GOT3 (cell line): Measurements from ENCODE around the gene TBX10.
"Not testable (repeated sequence)": the region's sequence is repeated elsewhere in the genome, so short reads cannot be mapped to it uniquely, and the experiment has no call there.

ENCODE experiments used
- DNase-seq: peaks from one replicate; lab custom pipeline; 2025; ENCODE audit warnings: mixed read lengths; lab: John Stamatoyannopoulos, UW

TBX10 gene

GRCh38 chr11:67639438-67639859, at the start of gene TBX10:
Gene TBX10 (minus strand): TSS chr11:67639763. CDS start chr11:67639472, 291 bp downstream.
- DNase-seq: no peak

GRCh38 chr11:67689178-67689577, 49.6 kb upstream of the TBX10 start:
- DNase-seq: no peak

- DNase-seq: no peak
These were observed 48.4 kb upstream of the TBX10 start for GRCh38 chr11:67687986-67688385.

GRCh38 chr11:67685641-67686332, 46.2 kb upstream of the TBX10 start:
- DNase-seq: not testable (repeated sequence)

- not testable (repeated sequence) for DNase-seq
These were observed 42.8 kb upstream of the TBX10 start for GRCh38 chr11:67682126-67683034.

- DNase-seq: no peak
These were observed 41.3 kb upstream of the TBX10 start for GRCh38 chr11:67680696-67681470.

- no peak for DNase-seq
These were observed 35.6 kb upstream of the TBX10 start for GRCh38 chr11:67675058-67675747.

GRCh38 chr11:67674442-67674871, 34.9 kb upstream of the TBX10 start, which contains the start of gene ALDH3B2:
Gene ALDH3B2 (minus strand): TSS chr11:67674623. CDS start chr11:67666935, 7,688 bp downstream.
- no peak for DNase-seq

- no peak for DNase-seq
These were observed 34.3 kb upstream of the TBX10 start for GRCh38 chr11:67673902-67674301.

- DNase-seq: no peak
These were observed 33.8 kb upstream of the TBX10 start for GRCh38 chr11:67673358-67673757.

- no peak for DNase-seq
These were observed 31.6 kb upstream of the TBX10 start for GRCh38 chr11:67671211-67671520.

GRCh38 chr11:67670316-67671210, 31.0 kb upstream of the TBX10 start:
- no peak for DNase-seq

GRCh38 chr11:67668192-67668551, 28.6 kb upstream of the TBX10 start:
- no peak for DNase-seq

GRCh38 chr11:67667490-67668191, 28.1 kb upstream of the TBX10 start:
- DNase-seq: no peak

GRCh38 chr11:67666676-67667489, 27.3 kb upstream of the TBX10 start:
- DNase-seq: no peak

- DNase-seq: no peak
These were observed 26.7 kb upstream of the TBX10 start for GRCh38 chr11:67666303-67666645.

- no peak for DNase-seq
These were observed 26.2 kb upstream of the TBX10 start for GRCh38 chr11:67665541-67666302.

GRCh38 chr11:67664696-67665540, 25.4 kb upstream of the TBX10 start:
- no peak for DNase-seq
